ENCODE measurements around the gene SPATA20. TPM values are rescaled to one million over a fixed set of nuclear protein-coding genes. Genes with fewer than 3 reads are reported as not detected.

SPATA20 gene
- total RNA-seq, 1 donor from 2014 or later, result 31.0 TPM

- peaks cover 45% of the 10 kb centered on the region for H3K27me3 Mint-ChIP-seq (ENCODE audit: low read depth)
- H3K4me1 Mint-ChIP-seq (ENCODE audit: low read depth), result peaks cover 11% of the 10 kb centered on the region
- no peaks in the 10 kb centered on the region for H3K36me3 Mint-ChIP-seq (ENCODE audit: low read depth)
- H3K4me3 Mint-ChIP-seq (ENCODE audit: low read depth), result peak overlapping the region; percentile 70
- intact Hi-C loops (cut with micrococcal nuclease), result no loop called here
- no peaks in the 10 kb centered on the region for H3K9me3 Mint-ChIP-seq
- no peak for DNase-seq (ENCODE audit: low spot score)
- no peak overlapping the region for H3K27ac Mint-ChIP-seq
Measured at GRCh38 chr17:50559674-50560184, 12.8 kb downstream of the SPATA20 start.

GRCh38 chr17:50560185-50560824 lies 13.3 kb downstream of the SPATA20 start, which contains the start of gene CACNA1G:
Gene CACNA1G, plus strand, starts transcription at chr17:50560715. Its CDS starts 745 bp downstream, at chr17:50561460.
- peak; percentile 85 for DNase-seq (ENCODE audit: low spot score)
- peak within 1 kb of the TSS; percentile 70 for H3K4me3 Mint-ChIP-seq (ENCODE audit: low read depth)
- no peaks in the 10 kb centered on the region for H3K9me3 Mint-ChIP-seq
- H3K36me3 Mint-ChIP-seq (ENCODE audit: low read depth), result no peaks in the 10 kb centered on the region
- H3K4me1 Mint-ChIP-seq (ENCODE audit: low read depth), result peaks cover 13% of the 10 kb centered on the region
- no peak within 1 kb of the TSS for H3K27ac Mint-ChIP-seq
- H3K27me3 Mint-ChIP-seq (ENCODE audit: low read depth), result peaks cover 49% of the 10 kb centered on the region
- intact Hi-C loops (cut with micrococcal nuclease), result no loop called here

- Mint-ChIP-seq H3K9me3 (no peaks in the 10 kb centered on the region), H3K27me3 (ENCODE audit: low read depth) (peaks cover 56% of the 10 kb centered on the region), H3K27ac (no peak overlapping the region), H3K4me1 (ENCODE audit: low read depth) (peaks cover 15% of the 10 kb centered on the region), H3K36me3 (ENCODE audit: low read depth) (no peaks in the 10 kb centered on the region), H3K4me3 (ENCODE audit: low read depth) (no peak overlapping the region)
- DNase-seq (ENCODE audit: low spot score), result no peak
- intact Hi-C loops (cut with micrococcal nuclease), result no loop called here
Measured at GRCh38 chr17:50560931-50561745, 14.2 kb downstream of the SPATA20 start.

- H3K4me1 Mint-ChIP-seq (ENCODE audit: low read depth), result peaks cover 15% of the 10 kb centered on the region
- H3K27ac Mint-ChIP-seq, result no peak overlapping the region
- no peaks in the 10 kb centered on the region for H3K36me3 Mint-ChIP-seq (ENCODE audit: low read depth)
- H3K9me3 Mint-ChIP-seq, result no peaks in the 10 kb centered on the region
- peaks cover 62% of the 10 kb centered on the region for H3K27me3 Mint-ChIP-seq (ENCODE audit: low read depth)
- intact Hi-C loops (cut with micrococcal nuclease), result no loop called here
- no peak for DNase-seq (ENCODE audit: low spot score)
- no peak overlapping the region for H3K4me3 Mint-ChIP-seq (ENCODE audit: low read depth)
Measured at GRCh38 chr17:50561746-50562141, 14.8 kb downstream of the SPATA20 start.

- no peak for DNase-seq (ENCODE audit: low spot score)
- no peak overlapping the region for H3K27ac Mint-ChIP-seq
- peaks cover 67% of the 10 kb centered on the region for H3K27me3 Mint-ChIP-seq (ENCODE audit: low read depth)
- no peaks in the 10 kb centered on the region for H3K9me3 Mint-ChIP-seq
- no peaks in the 10 kb centered on the region for H3K36me3 Mint-ChIP-seq (ENCODE audit: low read depth)
- intact Hi-C loops (cut with micrococcal nuclease), result no loop called here
- H3K4me3 Mint-ChIP-seq (ENCODE audit: low read depth), result peak overlapping the region; percentile 26
- peaks cover 15% of the 10 kb centered on the region for H3K4me1 Mint-ChIP-seq (ENCODE audit: low read depth)
Measured at GRCh38 chr17:50562242-50563091, 15.5 kb downstream of the SPATA20 start.

- Mint-ChIP-seq H3K4me1 (ENCODE audit: low read depth) (peaks cover 15% of the 10 kb centered on the region), H3K27me3 (ENCODE audit: low read depth) (peaks cover 66% of the 10 kb centered on the region), H3K27ac (no peak overlapping the region), H3K4me3 (ENCODE audit: low read depth) (no peak overlapping the region), H3K36me3 (ENCODE audit: low read depth) (no peaks in the 10 kb centered on the region), H3K9me3 (no peaks in the 10 kb centered on the region)
- DNase-seq (ENCODE audit: low spot score), result no peak
- intact Hi-C loops (cut with micrococcal nuclease), result no loop called here
Measured at GRCh38 chr17:50563092-50563511, 16.1 kb downstream of the SPATA20 start.

- H3K27me3 Mint-ChIP-seq (ENCODE audit: low read depth), result peaks cover 53% of the 10 kb centered on the region
- no peak for DNase-seq (ENCODE audit: low spot score)
- H3K4me3 Mint-ChIP-seq (ENCODE audit: low read depth), result no peak overlapping the region
- peaks cover 11% of the 10 kb centered on the region for H3K4me1 Mint-ChIP-seq (ENCODE audit: low read depth)
- H3K36me3 Mint-ChIP-seq (ENCODE audit: low read depth), result no peaks in the 10 kb centered on the region
- H3K9me3 Mint-ChIP-seq, result no peaks in the 10 kb centered on the region
- no peak overlapping the region for H3K27ac Mint-ChIP-seq
- intact Hi-C loops (cut with micrococcal nuclease), result no loop called here
Measured at GRCh38 chr17:50564916-50565315, 17.9 kb downstream of the SPATA20 start.

GRCh38 chr17:50565402-50566350 lies 18.7 kb downstream of the SPATA20 start:
- Mint-ChIP-seq H3K27ac (no peak overlapping the region), H3K9me3 (no peaks in the 10 kb centered on the region), H3K27me3 (ENCODE audit: low read depth) (peaks cover 50% of the 10 kb centered on the region), H3K4me3 (ENCODE audit: low read depth) (no peak overlapping the region), H3K36me3 (ENCODE audit: low read depth) (no peaks in the 10 kb centered on the region), H3K4me1 (ENCODE audit: low read depth) (peaks cover 8% of the 10 kb centered on the region)
- intact Hi-C loops (cut with micrococcal nuclease), result no loop called here
- DNase-seq (ENCODE audit: low spot score), result no peak

- Mint-ChIP-seq H3K36me3 (ENCODE audit: low read depth) (no peaks in the 10 kb centered on the region), H3K4me3 (ENCODE audit: low read depth) (no peak overlapping the region), H3K27ac (no peak overlapping the region), H3K4me1 (ENCODE audit: low read depth) (peaks cover 8% of the 10 kb centered on the region), H3K9me3 (no peaks in the 10 kb centered on the region), H3K27me3 (ENCODE audit: low read depth) (peaks cover 52% of the 10 kb centered on the region)
- no peak for DNase-seq (ENCODE audit: low spot score)
- intact Hi-C loops (cut with micrococcal nuclease), result no loop called here
Measured at GRCh38 chr17:50566886-50567285, 19.9 kb downstream of the SPATA20 start.

- Mint-ChIP-seq H3K36me3 (ENCODE audit: low read depth) (no peaks in the 10 kb centered on the region), H3K4me3 (ENCODE audit: low read depth) (no peak overlapping the region), H3K27ac (no peak overlapping the region), H3K9me3 (no peaks in the 10 kb centered on the region), H3K27me3 (ENCODE audit: low read depth) (peaks cover 38% of the 10 kb centered on the region), H3K4me1 (ENCODE audit: low read depth) (peaks cover 4% of the 10 kb centered on the region)
- DNase-seq (ENCODE audit: low spot score), result no peak
- intact Hi-C loops (cut with micrococcal nuclease), result no loop called here
Measured at GRCh38 chr17:50568659-50569058, 21.7 kb downstream of the SPATA20 start.

GRCh38 chr17:50569592-50569991 lies 22.6 kb downstream of the SPATA20 start:
- H3K4me1 Mint-ChIP-seq (ENCODE audit: low read depth), result peaks cover 4% of the 10 kb centered on the region
- intact Hi-C loops (cut with micrococcal nuclease), result no loop called here
- no peak for DNase-seq (ENCODE audit: low spot score)
- no peak overlapping the region for H3K27ac Mint-ChIP-seq
- H3K9me3 Mint-ChIP-seq, result no peaks in the 10 kb centered on the region
- peaks cover 31% of the 10 kb centered on the region for H3K27me3 Mint-ChIP-seq (ENCODE audit: low read depth)
- no peaks in the 10 kb centered on the region for H3K36me3 Mint-ChIP-seq (ENCODE audit: low read depth)
- no peak overlapping the region for H3K4me3 Mint-ChIP-seq (ENCODE audit: low read depth)

GRCh38 chr17:50570032-50570431 lies 23.1 kb downstream of the SPATA20 start:
- Mint-ChIP-seq H3K9me3 (no peaks in the 10 kb centered on the region), H3K4me3 (ENCODE audit: low read depth) (no peak overlapping the region), H3K4me1 (ENCODE audit: low read depth) (peaks cover 3% of the 10 kb centered on the region), H3K27me3 (ENCODE audit: low read depth) (peaks cover 26% of the 10 kb centered on the region), H3K27ac (no peak overlapping the region), H3K36me3 (ENCODE audit: low read depth) (no peaks in the 10 kb centered on the region)
- intact Hi-C loops (cut with micrococcal nuclease), result no loop called here
- no peak for DNase-seq (ENCODE audit: low spot score)
